ENCODE results near the gene RABGAP1.

The RABGAP1 gene

DNA sequence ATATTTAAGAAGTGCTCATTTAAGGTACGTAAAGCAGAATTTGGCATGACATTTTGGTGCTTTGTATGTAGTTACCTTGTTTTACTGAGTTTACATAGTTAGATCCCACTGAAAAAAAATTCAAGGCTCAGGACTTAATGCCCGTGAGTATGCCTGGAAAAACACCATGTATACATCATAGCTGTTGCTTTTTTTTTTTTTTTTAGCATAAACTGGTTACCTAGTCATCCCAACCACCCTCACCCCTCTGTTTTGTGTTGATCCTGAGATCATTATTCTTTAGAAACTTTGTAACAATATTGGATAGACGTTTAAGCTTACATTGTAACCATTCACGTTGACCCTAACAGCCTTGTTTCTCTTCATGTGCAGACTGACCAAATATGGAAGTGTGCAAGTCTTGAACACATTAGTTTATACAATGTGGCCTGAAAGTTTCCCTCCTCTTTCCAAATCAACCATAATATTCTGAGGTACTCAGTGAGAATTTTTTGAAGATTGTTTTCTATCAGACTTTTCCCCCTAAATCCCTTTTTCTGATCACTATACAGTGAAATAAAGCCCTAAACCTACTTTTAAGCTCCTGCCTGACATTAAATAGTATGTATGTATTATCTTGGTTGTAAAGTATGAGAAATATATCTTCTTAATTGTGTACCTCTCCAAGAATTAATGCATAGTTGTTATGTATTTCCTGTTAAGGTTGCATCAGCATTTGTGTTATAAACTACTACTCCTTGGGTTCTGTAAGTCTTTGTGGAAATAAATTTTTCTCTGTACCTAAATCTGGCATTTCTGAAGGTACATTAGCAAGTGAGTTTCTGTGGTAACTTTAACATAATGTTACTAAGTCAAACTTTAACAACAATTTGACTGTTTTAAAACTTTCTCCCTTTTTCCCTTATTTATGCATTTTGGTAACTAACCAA is 4.4 kb downstream of the RABGAP1 start:
- no peak overlapping the region for H3K4me3 ChIP-seq (ENCODE audit: low read length)
- TF ChIP-seq CTCF (conservative IDR thresholded peaks at IDR 0.05; ENCODE audit: low read depth, low read length), result no peak
- DNase-seq (ENCODE audit: low read depth), result no peak

GRCh38 chr9:122946461-122947005 is 5.7 kb downstream of the RABGAP1 start:
- H3K4me3 ChIP-seq (ENCODE audit: low read length), result no peak overlapping the region
- TF ChIP-seq CTCF (conservative IDR thresholded peaks at IDR 0.05; ENCODE audit: low read depth, low read length), result no peak
- no peak for DNase-seq (ENCODE audit: low read depth)

- no peak overlapping the region for H3K4me3 ChIP-seq (ENCODE audit: low read length)
- TF ChIP-seq CTCF (conservative IDR thresholded peaks at IDR 0.05; ENCODE audit: low read depth, low read length), result no peak
- DNase-seq (ENCODE audit: low read depth), result no peak
These were observed 7.5 kb downstream of the RABGAP1 start for GRCh38 chr9:122948313-122948712.

DNA sequence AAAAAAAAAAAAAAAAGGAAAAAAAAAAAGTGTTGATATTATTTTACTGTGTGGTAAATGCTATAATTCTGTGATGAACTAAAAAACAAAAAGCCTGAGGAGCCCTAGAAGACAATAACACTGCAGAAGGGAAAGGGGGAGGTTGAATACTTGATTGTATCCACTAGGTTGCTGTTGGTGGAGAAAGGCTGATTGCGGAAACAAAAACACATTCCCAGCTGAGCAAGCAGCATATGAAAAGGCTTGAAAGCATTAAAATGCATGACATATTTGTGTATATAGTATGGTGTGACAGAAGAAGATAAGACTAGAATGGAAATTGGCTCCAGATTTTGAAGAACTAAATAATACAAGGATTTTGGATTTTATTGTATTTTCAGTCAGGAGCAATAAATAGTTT is 8.9 kb downstream of the RABGAP1 start:
- H3K4me3 ChIP-seq (ENCODE audit: low read length), result no peak overlapping the region
- DNase-seq (ENCODE audit: low read depth), result no peak
- TF ChIP-seq CTCF (conservative IDR thresholded peaks at IDR 0.05; ENCODE audit: low read depth, low read length), result no peak

GRCh38 chr9:122950263-122950662 is 9.4 kb downstream of the RABGAP1 start:
- no peak overlapping the region for H3K4me3 ChIP-seq (ENCODE audit: low read length)
- no peak for DNase-seq (ENCODE audit: low read depth)
- TF ChIP-seq CTCF (conservative IDR thresholded peaks at IDR 0.05; ENCODE audit: low read depth, low read length), result no peak

GRCh38 chr9:122951056-122951455 is 10.2 kb downstream of the RABGAP1 start:
- no peak for DNase-seq (ENCODE audit: low read depth)
- TF ChIP-seq CTCF (conservative IDR thresholded peaks at IDR 0.05; ENCODE audit: low read depth, low read length), result no peak
- no peak overlapping the region for H3K4me3 ChIP-seq (ENCODE audit: low read length)

DNA sequence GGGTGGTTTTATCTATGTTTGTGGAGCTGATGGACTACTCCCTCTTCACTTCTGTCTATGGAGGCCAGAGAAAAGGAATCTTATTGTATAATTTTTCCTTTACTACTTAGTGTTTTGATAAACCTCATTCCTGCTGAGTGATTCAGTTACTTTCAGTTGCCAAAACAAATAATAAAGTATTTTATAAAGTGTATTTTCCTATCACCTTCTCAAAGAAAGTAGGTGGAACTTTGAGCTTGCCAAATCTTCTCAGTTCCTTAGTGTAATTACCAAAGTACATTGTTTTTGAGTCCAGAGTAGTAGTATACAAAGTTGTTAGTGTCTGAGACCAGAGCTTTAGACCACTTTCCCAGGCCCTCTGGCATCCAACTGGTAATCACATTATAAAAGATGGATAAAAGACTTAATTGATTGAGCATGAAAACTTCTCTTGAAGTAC is 13.5 kb downstream of the RABGAP1 start:
- DNase-seq (ENCODE audit: low read depth), result peak; percentile 65
- H3K4me3 ChIP-seq (ENCODE audit: low read length), result no peak overlapping the region
- TF ChIP-seq CTCF (conservative IDR thresholded peaks at IDR 0.05; ENCODE audit: low read depth, low read length), result no peak

Measured in retinal pigment epithelial cell (primary cell).